ENCODE results near the gene NFX1. TPM values are rescaled to one million over a fixed set of nuclear protein-coding genes. Genes with fewer than 3 reads are reported as not detected.
A peak's percentile ranks its signal among the peaks of the same experiment; 100 is the strongest.
"Not testable (repeated sequence)": the region's sequence is repeated elsewhere in the genome, so short reads cannot be mapped to it uniquely, and the experiment has no call there.

NFX1 gene
- total and polyA plus RNA-seq, 8 donors: 11.3 to 46.9 (median 25.5) TPM

GRCh38 chr9:33351547-33351946 lies 61.2 kb downstream of the NFX1 start:
- Histone ChIP-seq H3K9me3 (no peaks in the 10 kb centered on the region), H3K27ac (peak overlapping the region in 1 of 5 donors; percentile 73), H3K4me1 (peaks cover 5 to 31% (median 21%) of the 10 kb centered on the region in 4 donors), H3K4me3 (no peak overlapping the region), H3K36me3 (peaks cover 19 to 71% (median 53%) of the 10 kb centered on the region in 4 donors), H3K27me3 (no peaks in the 10 kb centered on the region)
- WGBS, 5 donors: 81 to 88% (median 86%) methylated on average over 4 of the region's 4 CpGs
- intact Hi-C loops (cut with DNase I; ENCODE audit: low total_unique reads): no loop called here
- TF ChIP-seq EP300 (IDR thresholded peaks at IDR 0.05) (no peak), POLR2A (IDR thresholded peaks at IDR 0.05) (no peak), POLR2AphosphoS5 (IDR thresholded peaks at IDR 0.05) (no peak), CTCF (IDR thresholded peaks at IDR 0.05) (no peak)
- DNase-seq: no peak

- peaks cover 4 to 30% (median 20%) of the 10 kb centered on the region in 4 donors for H3K4me1 ChIP-seq
- 22 to 38% (median 28%) methylated on average over 5 of the region's 5 CpGs for WGBS, 5 donors
- TF ChIP-seq POLR2AphosphoS5 (IDR thresholded peaks at IDR 0.05) (no peak), POLR2A (IDR thresholded peaks at IDR 0.05) (no peak)
- H3K27ac ChIP-seq: peak overlapping the region; percentile 0 to 66 (median 57)
- peak in 1 of 2 donors; percentile 50 for DNase-seq
- no peaks in the 10 kb centered on the region for H3K9me3 ChIP-seq
- no peak overlapping the region for H3K4me3 ChIP-seq
- no peaks in the 10 kb centered on the region for H3K27me3 ChIP-seq
- H3K36me3 ChIP-seq: peaks cover 0 to 54% (median 37%) of the 10 kb centered on the region in 4 donors
- intact Hi-C loops (cut with DNase I; ENCODE audit: low total_unique reads): no loop called here
Measured at GRCh38 chr9:33354651-33355211, 64.4 kb downstream of the NFX1 start.

- H3K4me3 ChIP-seq: no peak overlapping the region
- no peak overlapping the region for H3K27ac ChIP-seq
- intact Hi-C loops (cut with DNase I; ENCODE audit: low total_unique reads): no loop called here
- 91 to 100% (median 97%) methylated on average over 1 of the region's 1 CpG for WGBS, 5 donors
- TF ChIP-seq POLR2AphosphoS5 (IDR thresholded peaks at IDR 0.05) (no peak), EP300 (IDR thresholded peaks at IDR 0.05) (no peak), CTCF (IDR thresholded peaks at IDR 0.05) (no peak), POLR2A (IDR thresholded peaks at IDR 0.05) (no peak)
- peaks cover 0 to 53% (median 38%) of the 10 kb centered on the region in 4 donors for H3K36me3 ChIP-seq
- peaks cover 0 to 18% (median 14%) of the 10 kb centered on the region in 4 donors for H3K4me1 ChIP-seq
- H3K9me3 ChIP-seq: no peaks in the 10 kb centered on the region
- no peaks in the 10 kb centered on the region for H3K27me3 ChIP-seq
- no peak for DNase-seq
Measured at GRCh38 chr9:33355933-33356332, 65.6 kb downstream of the NFX1 start.

GRCh38 chr9:33358641-33359040 lies 68.3 kb downstream of the NFX1 start:
- H3K27me3 ChIP-seq; DNase-seq; H3K9me3 ChIP-seq; H3K4me3 ChIP-seq; H3K27ac ChIP-seq; intact Hi-C loops (cut with DNase I; ENCODE audit: low total_unique reads): not testable (repeated sequence)
- WGBS, 5 donors: 95 to 100% (median 97%) methylated on average over 3 of the region's 3 CpGs
- peaks cover 0 to 56% (median 50%) of the 10 kb centered on the region in 4 donors for H3K36me3 ChIP-seq
- peaks cover 0 to 16% (median 12%) of the 10 kb centered on the region in 4 donors for H3K4me1 ChIP-seq

GRCh38 chr9:33364127-33364526 lies 73.8 kb downstream of the NFX1 start:
- no peak overlapping the region for H3K4me3 ChIP-seq
- no peak for DNase-seq
- intact Hi-C loops (cut with DNase I; ENCODE audit: low total_unique reads): no loop called here
- no peaks in the 10 kb centered on the region for H3K9me3 ChIP-seq
- no peaks in the 10 kb centered on the region for H3K27me3 ChIP-seq
- peaks cover 37 to 73% (median 71%) of the 10 kb centered on the region in 4 donors for H3K36me3 ChIP-seq
- TF ChIP-seq POLR2AphosphoS5 (IDR thresholded peaks at IDR 0.05): no peak
- no peak for TF ChIP-seq POLR2A (IDR thresholded peaks at IDR 0.05)
- TF ChIP-seq CTCF (IDR thresholded peaks at IDR 0.05): no peak
- no peak for TF ChIP-seq EP300 (IDR thresholded peaks at IDR 0.05)
- H3K4me1 ChIP-seq: no peaks in the 10 kb centered on the region
- 85 to 98% (median 86%) methylated on average over 2 of the region's 2 CpGs for WGBS, 5 donors
- H3K27ac ChIP-seq: no peak overlapping the region

- WGBS, 5 donors: 94 to 98% (median 98%) methylated on average over 4 of the region's 4 CpGs
- not testable (repeated sequence) for DNase-seq
- H3K36me3 ChIP-seq: peaks cover 37 to 78% (median 76%) of the 10 kb centered on the region in 4 donors
Measured at GRCh38 chr9:33364814-33365213, 74.5 kb downstream of the NFX1 start.

More at GRCh38 chr9:33364814-33365213, 74.5 kb downstream of the NFX1 start:
- H3K4me1 ChIP-seq; intact Hi-C loops (cut with DNase I; ENCODE audit: low total_unique reads); H3K27ac ChIP-seq; H3K27me3 ChIP-seq; H3K9me3 ChIP-seq; H3K4me3 ChIP-seq: not testable (repeated sequence)

All from stomach (tissue), 9 donors.